HEK293 (cell line): ENCODE data around the gene SRBD1.

ENCODE experiments used
- CTCF ChIA-PET: fragments of 350-600 bp; formaldehyde crosslinking; extraction: SDS; loops from one replicate; lab custom pipeline; 2021; ENCODE audit warnings: antibody characterized with exemption; lab: Yijun Ruan, JAX
- POLR2A ChIA-PET: fragments of 300-600 bp; formaldehyde crosslinking; extraction: SDS; loops from one replicate; lab custom pipeline; 2020; ENCODE audit warnings: antibody characterized with exemption, inconsistent platforms; lab: Yijun Ruan, JAX
- H3K27ac ChIP-seq: fragments of 200-500 bp; sonication (Bioruptor generic); 2 replicates; pipeline ENCODE4 v1.5.1; 2014; ENCODE audit warnings: low read depth, low read length, control low read depth, inconsistent platforms; ENCODE audit errors: extremely low read depth
- H3K36me3 ChIP-seq, 2 experiments: fragments of 200-500 bp in 1 of 2; sonication (Bioruptor generic) in 1 of 2; 1 replicate in 1 of 2; 2 replicates in 1 of 2; pipeline ENCODE4 v1.5.1; 2014 to 2017; ENCODE audit warnings: inconsistent platforms in 2 of 2, low read length in 2 of 2; ENCODE audit not compliant: control insufficient read depth in 2 of 2, insufficient read depth in 1 of 2
- H3K4me1 ChIP-seq: fragments of 200-500 bp; sonication (Bioruptor generic); 2 replicates; pipeline ENCODE4 v1.5.1; 2014; ENCODE audit warnings: mild to moderate bottlenecking, low read length, inconsistent platforms; ENCODE audit not compliant: control insufficient read depth, insufficient read depth
- H3K4me3 ChIP-seq: 2 replicates; pipeline ENCODE4 v1.5.1; 2011; ENCODE audit warnings: low read depth, mild to moderate bottlenecking, control low read depth, low read length, moderate library complexity
- H3K9me3 ChIP-seq: fragments of 200-500 bp; sonication (Bioruptor generic); 2 replicates; pipeline ENCODE4 v1.5.1; 2014; ENCODE audit warnings: low read depth, low read length, inconsistent platforms; ENCODE audit not compliant: control insufficient read depth, insufficient read depth
- GLI4 ChIP-seq: fragments of 450-650 bp; formaldehyde crosslinking; IDR thresholded peaks from 2 replicates; pipeline ENCODE4 v1.5.1; 2016; ENCODE audit warnings: missing biosample characterization, missing genetic modification characterization
- HOXA7 ChIP-seq: sonication (generic); formaldehyde crosslinking; IDR thresholded peaks from 2 replicates; pipeline ENCODE4 v1.8.1; 2022; ENCODE audit warnings: missing genetic modification reagents, borderline replicate concordance
- SP3 ChIP-seq: fragments of 450-650 bp; formaldehyde crosslinking; IDR thresholded peaks from 2 replicates; pipeline ENCODE4 v1.5.1; 2016; ENCODE audit warnings: missing biosample characterization, missing genetic modification characterization
- ZBTB21 ChIP-seq: fragments of 450-650 bp; formaldehyde crosslinking; IDR thresholded peaks from 2 replicates; pipeline ENCODE4 v1.5.1; 2017; ENCODE audit warnings: missing biosample characterization, missing genetic modification characterization
- ZBTB8A ChIP-seq: fragments of 450-650 bp; formaldehyde crosslinking; IDR thresholded peaks from 2 replicates; pipeline ENCODE4 v1.5.1; 2016; ENCODE audit warnings: missing biosample characterization, missing genetic modification characterization
- ZNF138 ChIP-seq: fragments of 450-650 bp; formaldehyde crosslinking; IDR thresholded peaks from 2 replicates; pipeline ENCODE4 v1.5.1; 2016; ENCODE audit warnings: missing biosample characterization, missing genetic modification characterization, borderline replicate concordance
- ZNF214 ChIP-seq: fragments of 450-650 bp; formaldehyde crosslinking; IDR thresholded peaks from 2 replicates; pipeline ENCODE4 v1.5.1; 2017; ENCODE audit warnings: missing biosample characterization, mild to moderate bottlenecking, missing genetic modification characterization, borderline replicate concordance
- ZNF239 ChIP-seq: fragments of 450-650 bp; formaldehyde crosslinking; IDR thresholded peaks from 2 replicates; pipeline ENCODE4 v1.5.1; 2016; ENCODE audit warnings: missing biosample characterization, missing genetic modification characterization
- ZNF24 ChIP-seq: fragments of 450-650 bp; formaldehyde crosslinking; IDR thresholded peaks from 2 replicates; pipeline ENCODE4 v1.5.1; 2016; ENCODE audit warnings: missing biosample characterization, missing genetic modification characterization
- ZNF366 ChIP-seq: fragments of 450-650 bp; formaldehyde crosslinking; conservative IDR thresholded peaks from 2 replicates; pipeline ENCODE4 v1.5.1; 2016; ENCODE audit warnings: missing biosample characterization, missing genetic modification characterization
- ZNF404 ChIP-seq: fragments of 450-650 bp; formaldehyde crosslinking; IDR thresholded peaks from 2 replicates; pipeline ENCODE4 v1.5.1; 2017; ENCODE audit warnings: missing biosample characterization, missing genetic modification characterization
- ZNF777 ChIP-seq: fragments of 450-650 bp; formaldehyde crosslinking; IDR thresholded peaks from 2 replicates; pipeline ENCODE4 v1.5.1; 2017; ENCODE audit warnings: missing biosample characterization, missing genetic modification characterization, borderline replicate concordance
- TF ChIP-seq, protein P1 (sequence below): fragments of 450-650 bp; formaldehyde crosslinking; IDR thresholded peaks from 2 replicates; pipeline ENCODE4 v1.5.1; 2016; ENCODE audit warnings: missing biosample characterization, missing genetic modification characterization
- TF ChIP-seq, protein P2 (sequence below): fragments of 450-650 bp; formaldehyde crosslinking; conservative IDR thresholded peaks from 2 replicates; pipeline ENCODE4 v1.5.1; 2016; ENCODE audit warnings: low read depth, missing biosample characterization, missing genetic modification characterization
- TF ChIP-seq, protein P3 (sequence below): fragments of 450-650 bp; formaldehyde crosslinking; IDR thresholded peaks from 2 replicates; pipeline ENCODE4 v1.5.1; 2017; ENCODE audit warnings: missing biosample characterization, missing genetic modification characterization
- TF ChIP-seq, protein P4 (sequence below): fragments of 450-650 bp; formaldehyde crosslinking; IDR thresholded peaks from 2 replicates; pipeline ENCODE4 v1.5.1; 2017; ENCODE audit warnings: missing biosample characterization, missing genetic modification characterization
- TF ChIP-seq, protein P5 (sequence below): fragments of 450-650 bp; formaldehyde crosslinking; IDR thresholded peaks from 2 replicates; pipeline ENCODE4 v1.5.1; 2016; ENCODE audit warnings: missing biosample characterization, missing genetic modification characterization

The SRBD1 gene

DNA sequence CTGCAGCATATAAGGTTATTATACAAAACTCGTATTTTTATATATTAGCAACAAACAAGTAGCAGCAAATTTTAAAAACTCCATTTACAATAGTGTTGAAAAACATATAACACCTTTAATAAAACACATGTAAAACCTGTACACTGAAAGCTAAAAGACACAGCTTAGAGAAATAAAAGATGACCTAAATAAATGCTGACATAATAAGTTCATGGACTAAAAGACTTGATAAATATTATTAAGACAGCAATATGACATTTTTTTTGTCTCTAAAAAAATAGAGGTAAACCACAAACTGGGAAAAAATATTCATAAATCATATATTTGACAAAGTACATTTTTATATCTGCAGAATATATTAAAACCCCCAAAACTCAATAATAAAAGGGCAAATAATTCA lies 201.4 kb downstream of the SRBD1 start:
- ChIA-PET CTCF (interaction anchor here (0.6 kb wide), 1 partner anchor 213 kb away, joined by 3 read pairs; no protein-coding TSS in a partner anchor), POLR2A (no interaction called here)
- peaks cover 4 to 6% of the 10 kb centered on the region in 2 experiments for H3K36me3 ChIP-seq
- H3K4me1 ChIP-seq: peaks cover 14% of the 10 kb centered on the region
- no peak overlapping the region for H3K4me3 ChIP-seq
- no peaks in the 10 kb centered on the region for H3K9me3 ChIP-seq
- TF ChIP-seq ZNF138 (tag by site-specific recombination) (no peak), ZNF24 (tag by site-specific recombination) (no peak), ZNF777 (tag by site-specific recombination) (no peak), SP3 (no peak)
- TF ChIP-seq, protein P1, sequence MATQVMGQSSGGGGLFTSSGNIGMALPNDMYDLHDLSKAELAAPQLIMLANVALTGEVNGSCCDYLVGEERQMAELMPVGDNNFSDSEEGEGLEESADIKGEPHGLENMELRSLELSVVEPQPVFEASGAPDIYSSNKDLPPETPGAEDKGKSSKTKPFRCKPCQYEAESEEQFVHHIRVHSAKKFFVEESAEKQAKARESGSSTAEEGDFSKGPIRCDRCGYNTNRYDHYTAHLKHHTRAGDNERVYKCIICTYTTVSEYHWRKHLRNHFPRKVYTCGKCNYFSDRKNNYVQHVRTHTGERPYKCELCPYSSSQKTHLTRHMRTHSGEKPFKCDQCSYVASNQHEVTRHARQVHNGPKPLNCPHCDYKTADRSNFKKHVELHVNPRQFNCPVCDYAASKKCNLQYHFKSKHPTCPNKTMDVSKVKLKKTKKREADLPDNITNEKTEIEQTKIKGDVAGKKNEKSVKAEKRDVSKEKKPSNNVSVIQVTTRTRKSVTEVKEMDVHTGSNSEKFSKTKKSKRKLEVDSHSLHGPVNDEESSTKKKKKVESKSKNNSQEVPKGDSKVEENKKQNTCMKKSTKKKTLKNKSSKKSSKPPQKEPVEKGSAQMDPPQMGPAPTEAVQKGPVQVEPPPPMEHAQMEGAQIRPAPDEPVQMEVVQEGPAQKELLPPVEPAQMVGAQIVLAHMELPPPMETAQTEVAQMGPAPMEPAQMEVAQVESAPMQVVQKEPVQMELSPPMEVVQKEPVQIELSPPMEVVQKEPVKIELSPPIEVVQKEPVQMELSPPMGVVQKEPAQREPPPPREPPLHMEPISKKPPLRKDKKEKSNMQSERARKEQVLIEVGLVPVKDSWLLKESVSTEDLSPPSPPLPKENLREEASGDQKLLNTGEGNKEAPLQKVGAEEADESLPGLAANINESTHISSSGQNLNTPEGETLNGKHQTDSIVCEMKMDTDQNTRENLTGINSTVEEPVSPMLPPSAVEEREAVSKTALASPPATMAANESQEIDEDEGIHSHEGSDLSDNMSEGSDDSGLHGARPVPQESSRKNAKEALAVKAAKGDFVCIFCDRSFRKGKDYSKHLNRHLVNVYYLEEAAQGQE: no peak
- TF ChIP-seq, all 188 proteins: peak for 0
- H3K27ac ChIP-seq: no peak overlapping the region

DNA sequence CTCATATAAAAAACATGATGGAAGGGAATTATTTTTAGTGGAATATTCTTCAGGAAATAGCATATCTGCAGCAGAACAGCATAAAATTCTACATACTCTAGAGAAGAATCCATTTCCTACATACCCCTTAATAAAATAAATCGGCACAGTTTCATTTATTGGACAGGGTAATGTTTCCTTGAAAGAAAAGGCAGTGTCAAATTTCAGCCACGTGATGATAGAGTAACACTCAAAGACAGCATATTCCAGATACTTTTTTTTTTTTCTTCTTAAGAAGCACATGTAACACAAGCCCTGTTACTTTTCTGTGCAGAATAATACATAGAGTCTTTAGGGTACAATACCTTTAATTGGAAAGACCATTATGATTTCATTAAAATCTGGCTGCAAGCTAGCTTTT lies 204.4 kb downstream of the SRBD1 start:
- CTCF ChIA-PET: interaction anchor here (0.6 kb wide), 1 partner anchor 31 kb away, joined by 3 read pairs; no protein-coding TSS in a partner anchor

DNA sequence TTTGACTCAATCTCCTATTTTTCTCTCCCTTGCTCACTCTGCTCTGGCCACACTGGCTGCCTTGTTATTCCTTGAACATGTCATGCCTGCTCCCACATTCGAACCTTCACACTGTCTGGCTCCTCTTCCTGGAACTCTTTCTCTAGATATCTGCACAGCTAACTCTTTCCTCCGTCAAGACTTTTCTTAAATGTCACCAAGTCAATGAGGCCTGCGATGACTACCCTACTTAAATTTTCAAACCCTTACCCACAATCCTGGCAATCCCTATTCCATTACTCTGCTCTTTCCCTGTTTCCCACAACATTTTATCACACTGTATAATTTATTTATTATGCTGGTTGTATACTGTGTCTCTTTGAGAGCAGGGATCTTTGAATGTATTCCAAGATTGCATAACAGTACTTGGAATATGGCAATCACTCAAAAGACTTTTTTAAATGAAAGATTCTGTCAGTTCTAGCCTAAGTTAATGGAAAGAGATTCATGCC lies 206.2 kb downstream of the SRBD1 start:
- ChIA-PET CTCF (no interaction called here), POLR2A (no interaction called here)
- peaks cover 10% of the 10 kb centered on the region for H3K4me1 ChIP-seq
- no peaks in the 10 kb centered on the region for H3K9me3 ChIP-seq
- H3K27ac ChIP-seq: no peak overlapping the region
- no peak overlapping the region for H3K4me3 ChIP-seq
- H3K36me3 ChIP-seq: no peaks in the 10 kb centered on the region
- TF ChIP-seq ZNF214 (tag by site-specific recombination) (no peak), GLI4 (tag by site-specific recombination) (no peak), ZNF777 (tag by site-specific recombination) (no peak), ZBTB8A (tag by site-specific recombination) (no peak), ZBTB21 (tag by site-specific recombination) (no peak), ZNF239 (tag by site-specific recombination) (no peak), HOXA7 (no peak)
- TF ChIP-seq, protein P2, sequence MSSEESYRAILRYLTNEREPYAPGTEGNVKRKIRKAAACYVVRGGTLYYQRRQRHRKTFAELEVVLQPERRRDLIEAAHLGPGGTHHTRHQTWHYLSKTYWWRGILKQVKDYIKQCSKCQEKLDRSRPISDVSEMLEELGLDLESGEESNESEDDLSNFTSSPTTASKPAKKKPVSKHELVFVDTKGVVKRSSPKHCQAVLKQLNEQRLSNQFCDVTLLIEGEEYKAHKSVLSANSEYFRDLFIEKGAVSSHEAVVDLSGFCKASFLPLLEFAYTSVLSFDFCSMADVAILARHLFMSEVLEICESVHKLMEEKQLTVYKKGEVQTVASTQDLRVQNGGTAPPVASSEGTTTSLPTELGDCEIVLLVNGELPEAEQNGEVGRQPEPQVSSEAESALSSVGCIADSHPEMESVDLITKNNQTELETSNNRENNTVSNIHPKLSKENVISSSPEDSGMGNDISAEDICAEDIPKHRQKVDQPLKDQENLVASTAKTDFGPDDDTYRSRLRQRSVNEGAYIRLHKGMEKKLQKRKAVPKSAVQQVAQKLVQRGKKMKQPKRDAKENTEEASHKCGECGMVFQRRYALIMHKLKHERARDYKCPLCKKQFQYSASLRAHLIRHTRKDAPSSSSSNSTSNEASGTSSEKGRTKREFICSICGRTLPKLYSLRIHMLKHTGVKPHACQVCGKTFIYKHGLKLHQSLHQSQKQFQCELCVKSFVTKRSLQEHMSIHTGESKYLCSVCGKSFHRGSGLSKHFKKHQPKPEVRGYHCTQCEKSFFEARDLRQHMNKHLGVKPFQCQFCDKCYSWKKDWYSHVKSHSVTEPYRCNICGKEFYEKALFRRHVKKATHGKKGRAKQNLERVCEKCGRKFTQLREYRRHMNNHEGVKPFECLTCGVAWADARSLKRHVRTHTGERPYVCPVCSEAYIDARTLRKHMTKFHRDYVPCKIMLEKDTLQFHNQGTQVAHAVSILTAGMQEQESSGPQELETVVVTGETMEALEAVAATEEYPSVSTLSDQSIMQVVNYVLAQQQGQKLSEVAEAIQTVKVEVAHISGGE (tag by site-specific recombination): no peak

More for the DNA sequence above, 204.4 kb downstream of the SRBD1 start:
- H3K4me3 ChIP-seq: no peak overlapping the region
- POLR2A ChIA-PET: interaction anchor here (0.7 kb wide), 1 partner anchor 10 kb away, joined by 3 read pairs; no protein-coding TSS in a partner anchor
- peaks cover 10% of the 10 kb centered on the region for H3K4me1 ChIP-seq
- H3K36me3 ChIP-seq: peaks cover under 1 to 4% of the 10 kb centered on the region in 2 experiments
- no peak overlapping the region for H3K27ac ChIP-seq
- no peaks in the 10 kb centered on the region for H3K9me3 ChIP-seq
- TF ChIP-seq ZNF404 (tag by site-specific recombination): no peak
- TF ChIP-seq, protein P3, sequence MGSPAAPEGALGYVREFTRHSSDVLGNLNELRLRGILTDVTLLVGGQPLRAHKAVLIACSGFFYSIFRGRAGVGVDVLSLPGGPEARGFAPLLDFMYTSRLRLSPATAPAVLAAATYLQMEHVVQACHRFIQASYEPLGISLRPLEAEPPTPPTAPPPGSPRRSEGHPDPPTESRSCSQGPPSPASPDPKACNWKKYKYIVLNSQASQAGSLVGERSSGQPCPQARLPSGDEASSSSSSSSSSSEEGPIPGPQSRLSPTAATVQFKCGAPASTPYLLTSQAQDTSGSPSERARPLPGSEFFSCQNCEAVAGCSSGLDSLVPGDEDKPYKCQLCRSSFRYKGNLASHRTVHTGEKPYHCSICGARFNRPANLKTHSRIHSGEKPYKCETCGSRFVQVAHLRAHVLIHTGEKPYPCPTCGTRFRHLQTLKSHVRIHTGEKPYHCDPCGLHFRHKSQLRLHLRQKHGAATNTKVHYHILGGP (tag by site-specific recombination): peak; percentile 88
- TF ChIP-seq ZNF366: 0 out of 2 replicates have a peak, but pooled peaks have one; percentile 11
- TF ChIP-seq, protein P4, sequence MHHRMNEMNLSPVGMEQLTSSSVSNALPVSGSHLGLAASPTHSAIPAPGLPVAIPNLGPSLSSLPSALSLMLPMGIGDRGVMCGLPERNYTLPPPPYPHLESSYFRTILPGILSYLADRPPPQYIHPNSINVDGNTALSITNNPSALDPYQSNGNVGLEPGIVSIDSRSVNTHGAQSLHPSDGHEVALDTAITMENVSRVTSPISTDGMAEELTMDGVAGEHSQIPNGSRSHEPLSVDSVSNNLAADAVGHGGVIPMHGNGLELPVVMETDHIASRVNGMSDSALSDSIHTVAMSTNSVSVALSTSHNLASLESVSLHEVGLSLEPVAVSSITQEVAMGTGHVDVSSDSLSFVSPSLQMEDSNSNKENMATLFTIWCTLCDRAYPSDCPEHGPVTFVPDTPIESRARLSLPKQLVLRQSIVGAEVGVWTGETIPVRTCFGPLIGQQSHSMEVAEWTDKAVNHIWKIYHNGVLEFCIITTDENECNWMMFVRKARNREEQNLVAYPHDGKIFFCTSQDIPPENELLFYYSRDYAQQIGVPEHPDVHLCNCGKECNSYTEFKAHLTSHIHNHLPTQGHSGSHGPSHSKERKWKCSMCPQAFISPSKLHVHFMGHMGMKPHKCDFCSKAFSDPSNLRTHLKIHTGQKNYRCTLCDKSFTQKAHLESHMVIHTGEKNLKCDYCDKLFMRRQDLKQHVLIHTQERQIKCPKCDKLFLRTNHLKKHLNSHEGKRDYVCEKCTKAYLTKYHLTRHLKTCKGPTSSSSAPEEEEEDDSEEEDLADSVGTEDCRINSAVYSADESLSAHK: no peak
- TF ChIP-seq, protein P5, sequence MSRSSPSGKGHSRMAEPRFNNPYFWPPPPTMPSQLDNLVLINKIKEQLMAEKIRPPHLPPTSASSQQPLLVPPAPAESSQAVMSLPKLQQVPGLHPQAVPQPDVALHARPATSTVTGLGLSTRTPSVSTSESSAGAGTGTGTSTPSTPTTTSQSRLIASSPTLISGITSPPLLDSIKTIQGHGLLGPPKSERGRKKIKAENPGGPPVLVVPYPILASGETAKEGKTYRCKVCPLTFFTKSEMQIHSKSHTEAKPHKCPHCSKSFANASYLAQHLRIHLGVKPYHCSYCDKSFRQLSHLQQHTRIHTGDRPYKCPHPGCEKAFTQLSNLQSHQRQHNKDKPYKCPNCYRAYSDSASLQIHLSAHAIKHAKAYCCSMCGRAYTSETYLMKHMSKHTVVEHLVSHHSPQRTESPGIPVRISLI (tag by site-specific recombination): peak; percentile 43; the same call in 1 of the 2 replicates
